Measurements from ENCODE around the gene MAST2.
"Not testable (repeated sequence)": the region's sequence is repeated elsewhere in the genome, so short reads cannot be mapped to it uniquely, and the experiment has no call there.

Gene MAST2

GRCh38 chr1:45834689-45835088, 31.3 kb downstream of the MAST2 start:
- Histone ChIP-seq H2AFZ (ENCODE audit: low read length) (no peak overlapping the region), H3K9ac (ENCODE audit: low read length) (no peak overlapping the region), H3K4me2 (ENCODE audit: low read depth, low read length) (no peak overlapping the region), H4K20me1 (ENCODE audit: insufficient read depth, low read length) (no peaks in the 10 kb centered on the region), H3K27me3 (replicated peaks; ENCODE audit: insufficient read depth, low read length) (no peaks in the 10 kb centered on the region), H3K9me2 (replicated peaks; ENCODE audit: insufficient read depth, low read length) (no peaks in the 10 kb centered on the region), H3K4me1 (ENCODE audit: low read length) (no peaks in the 10 kb centered on the region), H3F3A (ENCODE audit: insufficient read depth, low read length) (no peaks in the 10 kb centered on the region), H3K27ac (ENCODE audit: low read length) (no peak overlapping the region), H3K9me3 (replicated peaks; ENCODE audit: insufficient read depth, low read length) (no peaks in the 10 kb centered on the region), H3K36me3 (replicated peaks; ENCODE audit: insufficient read depth, low read length) (no peaks in the 10 kb centered on the region), H3K79me2 (ENCODE audit: low read length) (peaks cover 24% of the 10 kb centered on the region), H3K4me3 (ENCODE audit: low read length) (no peak overlapping the region)
- no peak for DNase-seq
- TF ChIP-seq EZH2 (optimal IDR thresholded peaks at IDR 0.05; ENCODE audit: low read depth, low read length) (no peak), EZH2phosphoT487 (IDR thresholded peaks at IDR 0.05; ENCODE audit: low read length) (no peak)
- TF ChIP-seq, protein P1, sequence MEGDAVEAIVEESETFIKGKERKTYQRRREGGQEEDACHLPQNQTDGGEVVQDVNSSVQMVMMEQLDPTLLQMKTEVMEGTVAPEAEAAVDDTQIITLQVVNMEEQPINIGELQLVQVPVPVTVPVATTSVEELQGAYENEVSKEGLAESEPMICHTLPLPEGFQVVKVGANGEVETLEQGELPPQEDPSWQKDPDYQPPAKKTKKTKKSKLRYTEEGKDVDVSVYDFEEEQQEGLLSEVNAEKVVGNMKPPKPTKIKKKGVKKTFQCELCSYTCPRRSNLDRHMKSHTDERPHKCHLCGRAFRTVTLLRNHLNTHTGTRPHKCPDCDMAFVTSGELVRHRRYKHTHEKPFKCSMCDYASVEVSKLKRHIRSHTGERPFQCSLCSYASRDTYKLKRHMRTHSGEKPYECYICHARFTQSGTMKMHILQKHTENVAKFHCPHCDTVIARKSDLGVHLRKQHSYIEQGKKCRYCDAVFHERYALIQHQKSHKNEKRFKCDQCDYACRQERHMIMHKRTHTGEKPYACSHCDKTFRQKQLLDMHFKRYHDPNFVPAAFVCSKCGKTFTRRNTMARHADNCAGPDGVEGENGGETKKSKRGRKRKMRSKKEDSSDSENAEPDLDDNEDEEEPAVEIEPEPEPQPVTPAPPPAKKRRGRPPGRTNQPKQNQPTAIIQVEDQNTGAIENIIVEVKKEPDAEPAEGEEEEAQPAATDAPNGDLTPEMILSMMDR (IDR thresholded peaks at IDR 0.05; ENCODE audit: low read length) = no peak

DNA sequence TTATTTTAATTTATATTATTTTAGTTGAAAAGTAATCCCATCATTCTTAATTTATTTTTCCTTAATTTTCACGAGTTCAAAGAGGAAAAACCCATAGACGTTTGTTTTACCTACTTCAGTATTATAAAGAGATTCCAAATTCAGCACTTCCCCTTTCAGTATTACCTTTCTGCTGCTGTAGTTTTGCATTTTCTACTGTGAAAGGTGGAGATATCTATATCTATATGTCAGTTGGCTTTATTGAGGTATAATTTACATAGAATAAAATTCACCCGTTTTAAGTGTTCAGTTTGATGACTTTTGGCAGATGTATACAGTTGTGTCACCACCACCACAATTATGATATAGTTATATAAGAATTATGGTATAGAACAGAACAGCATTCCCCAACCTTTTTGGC, 33.0 kb downstream of the MAST2 start:
- H3F3A ChIP-seq (ENCODE audit: insufficient read depth, low read length) = no peaks in the 10 kb centered on the region
- H4K20me1 ChIP-seq (ENCODE audit: insufficient read depth, low read length) = no peaks in the 10 kb centered on the region
- no peaks in the 10 kb centered on the region for H3K9me3 ChIP-seq (replicated peaks; ENCODE audit: insufficient read depth, low read length)
- H3K36me3 ChIP-seq (replicated peaks; ENCODE audit: insufficient read depth, low read length) = no peaks in the 10 kb centered on the region
- DNase-seq = no peak
- H3K9ac ChIP-seq (ENCODE audit: low read length) = no peak overlapping the region
- H3K4me3 ChIP-seq (ENCODE audit: low read length) = no peak overlapping the region
- H2AFZ ChIP-seq (ENCODE audit: low read length) = no peak overlapping the region
- H3K27me3 ChIP-seq (replicated peaks; ENCODE audit: insufficient read depth, low read length) = no peaks in the 10 kb centered on the region
- H3K9me2 ChIP-seq (replicated peaks; ENCODE audit: insufficient read depth, low read length) = no peaks in the 10 kb centered on the region
- H3K4me2 ChIP-seq (ENCODE audit: low read depth, low read length) = no peak overlapping the region
- no peak for TF ChIP-seq EZH2phosphoT487 (IDR thresholded peaks at IDR 0.05; ENCODE audit: low read length)
- TF ChIP-seq, protein P1 (IDR thresholded peaks at IDR 0.05; ENCODE audit: low read length) = no peak
- no peak for TF ChIP-seq EZH2 (optimal IDR thresholded peaks at IDR 0.05; ENCODE audit: low read depth, low read length)
- H3K79me2 ChIP-seq (ENCODE audit: low read length) = peaks cover 32% of the 10 kb centered on the region
- no peak overlapping the region for H3K27ac ChIP-seq (ENCODE audit: low read length)
- H3K4me1 ChIP-seq (ENCODE audit: low read length) = no peaks in the 10 kb centered on the region

DNA sequence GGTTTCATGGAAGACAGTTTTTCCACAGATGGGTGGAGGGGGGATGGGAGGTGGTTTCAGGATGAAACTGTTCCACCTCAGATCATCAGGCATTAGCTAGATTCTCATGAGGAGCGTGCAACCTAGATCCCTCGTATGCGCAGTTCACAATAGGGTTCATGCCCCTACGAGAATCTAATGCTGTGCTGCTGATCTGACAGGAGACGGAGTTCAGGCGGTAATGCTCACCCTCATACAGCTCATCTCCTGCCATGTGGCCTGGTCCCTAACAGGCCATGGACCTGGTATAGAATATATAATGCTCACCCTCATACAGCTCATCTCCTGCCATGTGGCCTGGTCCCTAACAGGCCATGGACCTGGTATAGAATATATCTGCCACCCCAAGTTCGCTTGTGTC, 33.4 kb downstream of the MAST2 start:
- H3K4me2 ChIP-seq (ENCODE audit: low read depth, low read length); DNase-seq; H3K27ac ChIP-seq (ENCODE audit: low read length); H3K9me3 ChIP-seq (replicated peaks; ENCODE audit: insufficient read depth, low read length); H3K4me3 ChIP-seq (ENCODE audit: low read length); H3K27me3 ChIP-seq (replicated peaks; ENCODE audit: insufficient read depth, low read length); H3K36me3 ChIP-seq (replicated peaks; ENCODE audit: insufficient read depth, low read length); H3F3A ChIP-seq (ENCODE audit: insufficient read depth, low read length); H2AFZ ChIP-seq (ENCODE audit: low read length); H3K9me2 ChIP-seq (replicated peaks; ENCODE audit: insufficient read depth, low read length); H3K9ac ChIP-seq (ENCODE audit: low read length); H3K4me1 ChIP-seq (ENCODE audit: low read length); H4K20me1 ChIP-seq (ENCODE audit: insufficient read depth, low read length): not testable (repeated sequence)
- peaks cover 36% of the 10 kb centered on the region for H3K79me2 ChIP-seq (ENCODE audit: low read length)

DNA sequence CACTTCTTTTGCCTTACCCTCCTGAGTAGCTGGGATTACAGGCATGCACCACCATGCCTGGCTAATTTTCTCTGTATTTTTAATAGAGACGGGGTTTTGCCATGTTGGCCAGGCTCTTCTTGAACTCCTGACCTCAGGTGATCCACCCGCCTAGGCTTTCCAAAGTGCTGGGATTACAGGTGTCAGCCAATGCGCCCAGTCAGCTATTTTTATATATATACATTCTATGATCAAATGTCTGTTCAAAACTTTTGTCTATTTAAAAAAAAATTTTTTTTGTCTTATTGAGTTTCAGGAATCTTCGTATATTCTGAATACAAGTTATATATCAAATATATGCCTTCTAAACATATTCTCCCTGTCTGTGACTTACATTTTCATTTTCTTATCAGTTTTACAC, 34.9 kb downstream of the MAST2 start:
- not testable (repeated sequence) for H4K20me1 ChIP-seq (ENCODE audit: insufficient read depth, low read length); H3K4me2 ChIP-seq (ENCODE audit: low read depth, low read length); H3K36me3 ChIP-seq (replicated peaks; ENCODE audit: insufficient read depth, low read length); H3K9ac ChIP-seq (ENCODE audit: low read length); H3K9me2 ChIP-seq (replicated peaks; ENCODE audit: insufficient read depth, low read length); H3K27me3 ChIP-seq (replicated peaks; ENCODE audit: insufficient read depth, low read length); H3K27ac ChIP-seq (ENCODE audit: low read length); H2AFZ ChIP-seq (ENCODE audit: low read length); DNase-seq; H3K9me3 ChIP-seq (replicated peaks; ENCODE audit: insufficient read depth, low read length); H3K4me1 ChIP-seq (ENCODE audit: low read length); H3K4me3 ChIP-seq (ENCODE audit: low read length); H3F3A ChIP-seq (ENCODE audit: insufficient read depth, low read length)
- peaks cover 46% of the 10 kb centered on the region for H3K79me2 ChIP-seq (ENCODE audit: low read length)
